ENCODE results near the gene ELMOD3. TPM values are rescaled to one million over a fixed set of nuclear protein-coding genes. Genes with fewer than 3 reads are reported as not detected.

The ELMOD3 gene
- 14.3 to 20.0 TPM (median 15.2 TPM) in 3 replicates for total RNA-seq
- long read RNA-seq, partial matches to known transcripts = 2 of 30 reads
- long read RNA-seq, other reads (novel, unspliced or antisense) = 22 of 30 reads

GRCh38 chr2:85354286-85355072 lies at the start of gene ELMOD3, which contains the start of gene RETSAT:
Gene ELMOD3 (plus strand): TSS chr2:85354769. CDS start chr2:85357199, 2,430 bp downstream.
Gene RETSAT (minus strand): TSS chr2:85354528. CDS start chr2:85354507, 21 bp downstream.
- Mint-ChIP-seq H3K4me3 (ENCODE audit: unreplicated experiment) (peak within 1 kb of the TSS; percentile 98), H3K36me3 (ENCODE audit: low read depth) (peaks cover 17% of the 10 kb centered on the region), H3K4me1 (ENCODE audit: low read depth) (peaks cover 37% of the 10 kb centered on the region), H3K27ac (ENCODE audit: unreplicated experiment) (peak within 1 kb of the TSS; percentile 97), H3K27me3 (ENCODE audit: low read depth) (no peaks in the 10 kb centered on the region), H3K9me3 (ENCODE audit: low read depth) (no peaks in the 10 kb centered on the region)
- peak; percentile 97 for DNase-seq (ENCODE audit: low spot score)
- no peak for TF ChIP-seq CTCF (IDR thresholded peaks at IDR 0.05)

- Mint-ChIP-seq H3K4me1 (ENCODE audit: low read depth) (peaks cover 19% of the 10 kb centered on the region), H3K36me3 (ENCODE audit: low read depth) (peaks cover 25% of the 10 kb centered on the region), H3K4me3 (ENCODE audit: unreplicated experiment) (no peak overlapping the region), H3K27ac (ENCODE audit: unreplicated experiment) (no peak overlapping the region), H3K27me3 (ENCODE audit: low read depth) (no peaks in the 10 kb centered on the region), H3K9me3 (ENCODE audit: low read depth) (no peaks in the 10 kb centered on the region)
- no peak for DNase-seq (ENCODE audit: low spot score)
- no peak for TF ChIP-seq CTCF (IDR thresholded peaks at IDR 0.05)
Measured at GRCh38 chr2:85307527-85307897, 47.1 kb upstream of the ELMOD3 start.

GRCh38 chr2:85308201-85308600 lies 46.4 kb upstream of the ELMOD3 start:
- H3K27ac Mint-ChIP-seq (ENCODE audit: unreplicated experiment) = no peak overlapping the region
- H3K9me3 Mint-ChIP-seq (ENCODE audit: low read depth) = no peaks in the 10 kb centered on the region
- no peak overlapping the region for H3K4me3 Mint-ChIP-seq (ENCODE audit: unreplicated experiment)
- peaks cover 19% of the 10 kb centered on the region for H3K4me1 Mint-ChIP-seq (ENCODE audit: low read depth)
- TF ChIP-seq CTCF (IDR thresholded peaks at IDR 0.05) = no peak
- no peaks in the 10 kb centered on the region for H3K27me3 Mint-ChIP-seq (ENCODE audit: low read depth)
- peaks cover 24% of the 10 kb centered on the region for H3K36me3 Mint-ChIP-seq (ENCODE audit: low read depth)
- DNase-seq (ENCODE audit: low spot score) = no peak

GRCh38 chr2:85308896-85309555 lies 45.5 kb upstream of the ELMOD3 start:
- Mint-ChIP-seq H3K4me3 (ENCODE audit: unreplicated experiment) (no peak overlapping the region), H3K36me3 (ENCODE audit: low read depth) (peaks cover 22% of the 10 kb centered on the region), H3K4me1 (ENCODE audit: low read depth) (peaks cover 24% of the 10 kb centered on the region), H3K27me3 (ENCODE audit: low read depth) (no peaks in the 10 kb centered on the region), H3K9me3 (ENCODE audit: low read depth) (no peaks in the 10 kb centered on the region), H3K27ac (ENCODE audit: unreplicated experiment) (peak overlapping the region; percentile 12)
- DNase-seq (ENCODE audit: low spot score) = no peak
- no peak for TF ChIP-seq CTCF (IDR thresholded peaks at IDR 0.05)

GRCh38 chr2:85309699-85310321 lies 44.8 kb upstream of the ELMOD3 start:
- no peaks in the 10 kb centered on the region for H3K9me3 Mint-ChIP-seq (ENCODE audit: low read depth)
- H3K27ac Mint-ChIP-seq (ENCODE audit: unreplicated experiment) = peak overlapping the region; percentile 12
- peaks cover 17% of the 10 kb centered on the region for H3K36me3 Mint-ChIP-seq (ENCODE audit: low read depth)
- H3K4me1 Mint-ChIP-seq (ENCODE audit: low read depth) = peaks cover 28% of the 10 kb centered on the region
- no peaks in the 10 kb centered on the region for H3K27me3 Mint-ChIP-seq (ENCODE audit: low read depth)
- no peak for TF ChIP-seq CTCF (IDR thresholded peaks at IDR 0.05)
- no peak for DNase-seq (ENCODE audit: low spot score)
- no peak overlapping the region for H3K4me3 Mint-ChIP-seq (ENCODE audit: unreplicated experiment)

All from chondrocyte (in vitro differentiated cells).